Activated gamma-delta T cell (primary cell): Measurements from ENCODE around the gene VIPR1.
A peak's percentile ranks its signal among the peaks of the same experiment; 100 is the strongest.
"Not testable (repeated sequence)": the region's sequence is repeated elsewhere in the genome, so short reads cannot be mapped to it uniquely, and the experiment has no call there.

Experiments used
- DNase-seq: peaks from one replicate; lab custom pipeline; 2025; lab: John Stamatoyannopoulos, UW

The VIPR1 gene

DNA sequence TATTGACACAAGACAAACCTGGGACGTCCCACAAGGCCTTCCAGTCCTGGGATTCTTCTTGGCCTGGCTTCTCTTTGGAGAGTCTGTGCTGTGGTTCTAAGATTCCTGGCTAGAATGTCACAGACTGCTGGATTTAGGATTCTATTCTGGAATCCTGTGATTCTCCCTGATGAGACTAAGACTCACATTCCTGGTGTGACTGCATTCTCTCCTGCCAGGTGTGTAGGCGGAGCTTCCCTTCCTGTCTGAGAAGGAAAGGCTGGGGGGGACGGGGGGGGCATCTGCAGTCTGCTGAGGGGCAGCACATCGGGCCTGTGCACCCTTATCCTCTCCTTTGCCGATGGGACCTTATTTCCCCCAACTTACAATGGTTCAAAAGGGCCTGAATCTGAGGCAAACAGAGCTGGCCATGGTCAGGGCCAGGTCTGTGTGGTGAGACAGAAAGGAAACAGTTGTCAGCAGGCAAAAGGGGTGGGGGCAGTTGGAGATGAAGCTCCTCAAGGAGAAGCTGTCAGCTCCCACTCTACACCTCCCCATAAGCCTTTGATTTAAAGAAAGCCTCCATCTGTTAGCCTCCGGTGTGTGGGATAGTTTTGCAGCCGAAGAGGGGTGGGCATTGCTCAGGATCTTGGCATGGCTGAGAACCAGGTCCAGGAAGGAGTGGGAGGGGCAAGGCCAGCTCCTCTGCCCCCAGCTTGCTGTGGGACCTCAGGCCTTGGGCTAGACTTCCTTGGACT lies 30.9 kb downstream of the VIPR1 start:
- DNase-seq: no peak

DNA sequence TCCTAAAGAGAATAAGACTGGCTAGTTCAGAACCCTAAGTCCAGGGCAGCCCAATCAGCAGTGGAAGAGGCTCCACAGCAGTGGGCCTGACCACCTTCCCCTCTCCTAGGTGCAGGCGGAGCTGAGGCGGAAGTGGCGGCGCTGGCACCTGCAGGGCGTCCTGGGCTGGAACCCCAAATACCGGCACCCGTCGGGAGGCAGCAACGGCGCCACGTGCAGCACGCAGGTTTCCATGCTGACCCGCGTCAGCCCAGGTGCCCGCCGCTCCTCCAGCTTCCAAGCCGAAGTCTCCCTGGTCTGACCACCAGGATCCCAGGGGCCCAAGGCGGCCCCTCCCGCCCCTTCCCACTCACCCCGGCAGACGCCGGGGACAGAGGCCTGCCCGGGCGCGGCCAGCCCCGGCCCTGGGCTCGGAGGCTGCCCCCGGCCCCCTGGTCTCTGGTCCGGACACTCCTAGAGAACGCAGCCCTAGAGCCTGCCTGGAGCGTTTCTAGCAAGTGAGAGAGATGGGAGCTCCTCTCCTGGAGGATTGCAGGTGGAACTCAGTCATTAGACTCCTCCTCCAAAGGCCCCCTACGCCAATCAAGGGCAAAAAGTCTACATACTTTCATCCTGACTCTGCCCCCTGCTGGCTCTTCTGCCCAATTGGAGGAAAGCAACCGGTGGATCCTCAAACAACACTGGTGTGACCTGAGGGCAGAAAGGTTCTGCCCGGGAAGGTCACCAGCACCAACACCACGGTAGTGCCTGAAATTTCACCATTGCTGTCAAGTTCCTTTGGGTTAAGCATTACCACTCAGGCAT lies 33.7 kb downstream of the VIPR1 start:
- DNase-seq: no peak

DNA sequence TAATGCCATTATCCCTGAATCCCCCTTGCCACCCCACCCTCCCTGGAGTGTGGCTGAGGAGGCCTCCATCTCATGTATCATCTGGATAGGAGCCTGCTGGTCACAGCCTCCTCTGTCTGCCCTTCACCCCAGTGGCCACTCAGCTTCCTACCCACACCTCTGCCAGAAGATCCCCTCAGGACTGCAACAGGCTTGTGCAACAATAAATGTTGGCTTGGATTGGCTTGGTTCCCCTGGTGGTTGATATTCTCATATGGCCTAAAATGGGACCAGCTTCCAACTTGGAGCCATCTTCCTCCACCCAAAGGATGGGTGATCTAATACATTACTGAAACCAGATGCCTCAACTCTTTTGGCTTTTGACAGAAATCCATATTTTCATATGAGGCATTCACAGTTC lies 34.9 kb downstream of the VIPR1 start:
- DNase-seq: no peak

DNA sequence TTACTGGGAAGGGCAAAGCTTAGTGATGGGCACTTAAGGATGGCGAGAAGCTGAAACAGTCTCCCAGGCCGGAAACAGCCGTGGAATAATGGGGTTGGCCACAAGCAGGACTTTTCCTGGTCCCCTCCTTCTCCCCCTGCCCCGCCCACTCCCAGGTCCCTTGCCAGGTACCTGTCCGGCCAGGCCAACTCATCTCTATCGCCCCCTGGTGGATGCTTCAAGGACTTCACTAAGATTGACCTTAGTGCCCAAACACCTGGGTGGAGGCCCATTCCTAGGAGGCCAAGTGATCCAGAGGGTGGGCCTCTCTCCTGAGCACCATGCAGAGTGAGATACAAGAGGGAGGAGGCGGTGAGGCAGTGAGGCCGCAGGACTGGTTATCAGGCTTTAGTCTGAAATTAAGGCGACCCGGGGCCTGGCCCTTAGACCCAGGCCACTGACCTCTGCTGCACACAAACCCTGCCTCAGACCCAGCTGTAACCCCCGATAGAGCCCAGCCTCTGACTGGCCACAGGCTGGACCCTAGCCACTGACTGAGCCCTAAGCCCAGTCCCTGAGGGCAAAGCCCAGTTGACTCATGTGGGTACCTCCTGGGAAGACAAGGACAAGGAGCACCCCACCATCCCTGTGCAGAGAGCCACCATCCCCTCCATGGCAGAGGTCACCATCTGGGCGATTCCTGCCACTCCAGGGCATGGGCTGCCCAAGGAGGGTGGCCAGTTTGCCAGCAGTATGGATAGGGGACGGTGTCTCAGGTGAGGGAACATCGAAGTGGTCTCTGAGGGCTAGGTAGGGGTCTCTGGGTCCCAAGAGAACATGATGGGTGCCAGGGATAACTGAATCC lies 37.6 kb downstream of the VIPR1 start:
- no peak for DNase-seq

DNA sequence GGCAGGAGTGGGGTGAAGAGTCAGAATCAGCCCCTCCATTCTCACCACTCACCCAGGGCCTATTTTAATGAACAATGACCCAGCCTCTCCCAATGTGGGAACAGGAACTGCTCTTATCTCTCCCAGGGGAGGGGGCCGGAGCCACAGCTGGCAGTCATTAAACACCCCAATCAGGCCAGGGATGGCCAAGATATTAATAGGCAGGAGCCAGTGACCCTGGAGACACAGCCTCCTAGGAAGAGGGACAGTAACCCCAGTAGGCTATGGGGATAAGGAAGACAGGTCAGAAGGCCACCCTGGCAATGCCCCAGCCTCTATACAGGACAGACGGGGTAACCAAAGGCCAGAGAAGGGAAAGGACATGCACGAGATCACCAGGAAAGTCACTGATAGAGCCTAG lies 38.6 kb downstream of the VIPR1 start:
- DNase-seq: no peak

DNA sequence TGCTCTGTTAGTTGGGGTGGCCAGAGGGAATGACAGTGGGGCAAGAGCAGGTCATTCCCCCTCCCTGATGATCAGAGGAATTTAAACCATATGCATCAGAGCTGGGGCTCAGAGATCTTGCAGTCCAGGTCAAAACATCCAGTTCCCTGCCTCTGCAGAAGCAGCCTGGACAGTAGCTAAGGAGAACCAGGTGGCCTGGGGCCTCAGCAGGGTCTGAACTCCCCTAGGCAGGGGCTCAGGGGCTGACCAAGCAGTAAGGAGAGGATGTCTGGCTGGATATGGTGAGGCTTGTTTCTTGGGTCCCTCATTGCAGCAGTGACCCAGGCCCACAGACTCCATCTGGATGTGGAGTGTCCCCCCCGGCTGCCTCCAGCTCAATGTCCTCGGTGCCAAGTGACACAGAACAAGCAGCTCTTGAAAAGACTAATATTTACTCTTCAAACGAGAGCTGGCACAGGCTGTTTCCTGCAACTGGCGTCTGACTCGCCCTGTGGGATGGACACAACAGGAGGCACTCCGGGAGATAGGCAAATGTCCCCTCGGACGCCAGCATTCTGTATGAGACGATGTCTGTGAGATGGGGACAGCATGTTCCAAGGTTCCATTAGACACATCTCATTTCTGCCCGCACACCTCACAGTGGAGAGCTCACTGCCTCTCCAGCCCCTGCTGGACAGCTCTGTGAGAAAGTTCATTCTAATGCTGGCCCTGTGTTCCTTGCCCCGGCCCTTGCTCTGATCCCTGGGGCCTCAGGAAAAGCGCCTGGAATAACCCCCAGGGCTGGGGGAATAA lies 42.2 kb downstream of the VIPR1 start:
- DNase-seq: no peak

DNA sequence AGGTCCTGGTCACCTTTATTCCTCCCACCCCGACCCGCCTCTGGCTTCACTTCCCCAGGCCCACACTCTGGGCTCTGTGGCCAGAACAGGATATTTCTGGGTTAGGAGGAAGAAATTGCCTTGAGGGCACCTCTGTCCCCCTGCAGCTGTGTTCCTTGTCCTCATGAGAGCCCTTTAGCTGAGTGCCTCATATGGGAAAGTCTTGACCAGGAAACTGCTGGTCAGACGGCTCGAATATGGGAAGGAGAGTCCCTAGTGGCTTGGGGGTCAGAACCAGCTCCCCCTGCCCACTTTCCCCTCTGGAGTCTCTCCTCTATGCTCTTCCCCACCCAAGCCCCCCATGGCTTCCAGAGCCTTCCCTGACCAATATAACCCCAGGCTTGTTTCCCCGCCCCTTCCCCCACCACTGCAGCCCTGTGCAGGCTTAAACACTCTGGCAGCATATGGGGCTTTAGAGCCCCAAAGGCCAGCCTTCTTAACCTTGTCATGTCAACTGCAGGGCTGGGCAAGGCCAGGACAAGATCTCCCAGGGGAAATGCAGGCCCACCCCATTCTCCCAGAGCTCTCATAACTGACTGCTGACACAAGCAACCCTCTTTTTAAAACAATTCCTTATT lies 42.9 kb downstream of the VIPR1 start:
- no peak for DNase-seq

DNA sequence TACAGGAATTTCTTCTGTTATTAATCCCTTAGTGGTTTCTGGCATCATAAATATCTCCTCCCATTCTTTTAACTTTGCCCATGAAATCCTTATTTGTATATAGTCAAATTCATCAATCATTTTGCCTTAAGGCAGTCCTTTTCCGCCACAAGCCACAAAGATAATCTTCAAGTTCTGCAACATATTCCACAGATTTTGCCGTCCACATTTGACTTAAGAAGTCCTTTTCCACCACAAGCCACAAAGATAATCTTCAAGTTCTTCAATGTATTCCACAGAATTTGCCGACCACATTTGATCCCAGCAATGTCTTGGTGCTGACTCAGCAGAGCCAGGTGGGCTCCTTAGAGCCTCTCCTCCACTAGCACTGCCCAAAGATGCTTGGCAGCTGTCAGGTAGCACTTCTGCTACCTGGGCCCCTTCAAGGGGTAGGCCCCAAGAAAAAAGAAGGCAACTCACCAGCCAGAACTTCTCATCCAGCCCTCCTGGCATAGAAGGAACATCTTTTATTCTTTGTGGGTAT lies 44.3 kb downstream of the VIPR1 start:
- DNase-seq: no peak

DNA sequence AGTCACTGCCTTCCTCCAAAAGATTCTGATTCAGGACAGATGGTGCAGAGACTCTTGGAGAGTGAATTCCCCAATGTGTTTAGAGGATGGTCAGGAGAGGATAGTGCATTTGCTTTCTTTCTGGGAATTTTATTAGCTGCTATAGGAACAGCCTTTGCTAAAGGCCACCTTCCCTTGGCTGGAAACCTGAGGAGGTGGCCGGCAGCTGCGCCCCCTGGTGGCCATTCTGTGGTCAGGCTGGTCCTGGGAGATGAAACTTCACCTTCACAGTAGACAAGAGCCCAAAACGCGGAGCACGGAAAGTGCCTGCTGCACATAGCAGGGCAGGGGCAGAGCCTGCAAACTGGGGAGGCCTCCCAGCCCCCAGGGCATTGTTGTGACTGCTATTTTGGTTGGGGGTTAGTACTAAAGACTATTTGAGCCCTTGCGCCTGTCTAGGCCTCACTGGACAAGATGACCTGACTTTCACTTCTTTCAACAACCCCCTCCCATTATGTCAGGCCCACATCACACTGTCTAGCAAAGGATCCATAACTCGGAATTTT lies 45.0 kb downstream of the VIPR1 start:
- DNase-seq: peak; percentile 28

DNA sequence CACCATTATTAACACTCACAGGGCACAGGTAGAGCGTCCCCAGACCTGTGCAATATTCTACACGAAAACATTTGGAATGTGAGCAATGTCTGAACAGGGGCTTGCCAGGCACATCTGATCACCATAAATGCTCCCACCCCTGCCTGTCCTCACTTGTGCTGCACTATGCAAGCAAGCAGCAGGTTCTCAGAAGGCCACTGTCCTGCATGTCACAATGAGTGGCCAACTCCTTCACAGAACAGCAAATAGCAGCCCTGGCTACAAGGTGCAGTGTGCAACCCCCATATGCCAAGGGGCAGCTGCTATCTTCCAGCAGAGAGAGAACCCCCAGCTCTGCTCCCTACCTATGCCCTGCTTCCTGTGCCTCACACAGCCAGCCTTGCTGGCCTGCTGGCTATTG lies 46.7 kb downstream of the VIPR1 start:
- DNase-seq: no peak

DNA sequence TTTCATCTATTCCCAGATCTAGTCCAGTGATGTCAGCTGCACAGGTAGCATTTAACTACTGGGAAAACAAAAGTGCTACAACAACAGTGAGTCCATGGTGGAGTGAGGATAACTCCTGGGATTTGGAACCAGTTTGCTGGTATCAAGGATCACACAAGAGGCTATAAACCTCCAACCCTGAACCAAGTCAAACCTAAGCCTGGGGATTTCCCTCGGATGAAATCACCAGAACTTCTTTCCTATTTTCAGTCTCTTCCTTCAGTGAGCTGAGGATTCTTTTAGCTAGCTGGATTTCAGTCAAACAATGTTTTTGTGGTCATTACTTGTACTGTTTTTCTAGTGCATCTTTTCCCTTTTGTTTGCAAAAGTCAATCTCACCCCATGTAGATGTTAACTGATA lies 47.8 kb downstream of the VIPR1 start:
- DNase-seq: no peak

DNA sequence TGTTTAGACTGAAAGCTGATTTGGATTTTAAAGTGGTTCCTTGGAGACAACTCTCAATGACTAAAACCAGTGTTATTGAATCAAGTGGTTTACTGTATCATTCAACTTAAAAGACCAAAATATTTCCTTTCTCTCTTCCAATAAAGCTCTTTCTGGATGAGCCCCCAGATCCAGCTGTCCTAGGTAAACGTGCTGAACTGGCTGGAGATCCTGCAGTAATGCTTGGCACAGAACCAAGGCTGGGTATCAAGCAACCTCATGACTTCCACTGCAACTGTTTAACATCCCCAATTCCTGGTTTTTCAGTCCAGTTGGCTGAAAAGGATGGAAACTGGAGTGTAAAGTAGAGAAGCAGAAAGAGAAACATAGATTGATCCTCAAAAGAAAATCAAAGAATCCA lies 50.4 kb downstream of the VIPR1 start:
- no peak for DNase-seq

DNA sequence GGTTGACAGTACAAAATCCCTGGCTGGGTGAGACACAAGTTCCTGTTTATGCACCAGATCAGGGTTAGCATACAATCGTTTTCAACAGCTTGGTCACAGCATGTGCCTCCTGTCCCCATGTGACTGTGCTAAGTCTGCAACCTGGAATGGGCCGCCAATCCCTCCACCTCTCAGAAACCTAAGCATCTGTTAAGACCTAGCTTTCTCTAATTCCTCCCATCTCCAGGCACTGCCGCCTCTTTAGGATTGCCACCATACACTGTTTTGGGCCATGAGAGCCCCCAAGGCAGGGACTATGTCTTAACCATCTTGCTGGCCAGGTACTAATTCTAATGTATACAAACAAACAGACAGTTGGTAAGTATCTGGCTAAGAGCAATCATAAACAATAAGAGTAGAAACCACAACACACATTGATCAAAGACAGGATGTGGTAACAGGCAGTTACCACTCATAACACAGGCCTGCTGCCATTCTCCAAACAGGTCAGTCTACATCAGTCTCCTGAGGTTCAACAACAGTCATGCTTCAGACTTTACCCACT lies 53.7 kb downstream of the VIPR1 start:
- no peak for DNase-seq

DNA sequence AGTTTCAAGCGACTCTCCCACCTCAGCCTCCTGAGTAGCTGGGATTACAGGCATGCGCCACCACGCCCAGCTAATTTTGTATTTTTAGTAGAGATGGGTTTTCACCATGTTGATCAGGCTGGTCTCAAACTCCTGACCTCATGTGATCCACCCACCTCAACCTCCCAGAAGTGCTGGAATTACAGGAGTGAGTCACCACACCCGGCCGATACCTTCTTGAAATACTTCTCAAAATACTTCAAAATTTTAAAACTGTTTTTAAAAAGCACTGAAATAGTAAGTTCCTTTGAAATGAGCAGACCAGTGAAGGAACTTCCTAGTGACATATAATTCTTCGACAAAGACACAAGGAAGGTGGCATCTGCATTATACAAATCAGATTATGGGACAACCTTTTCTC lies 54.4 kb downstream of the VIPR1 start:
- not testable (repeated sequence) for DNase-seq

DNA sequence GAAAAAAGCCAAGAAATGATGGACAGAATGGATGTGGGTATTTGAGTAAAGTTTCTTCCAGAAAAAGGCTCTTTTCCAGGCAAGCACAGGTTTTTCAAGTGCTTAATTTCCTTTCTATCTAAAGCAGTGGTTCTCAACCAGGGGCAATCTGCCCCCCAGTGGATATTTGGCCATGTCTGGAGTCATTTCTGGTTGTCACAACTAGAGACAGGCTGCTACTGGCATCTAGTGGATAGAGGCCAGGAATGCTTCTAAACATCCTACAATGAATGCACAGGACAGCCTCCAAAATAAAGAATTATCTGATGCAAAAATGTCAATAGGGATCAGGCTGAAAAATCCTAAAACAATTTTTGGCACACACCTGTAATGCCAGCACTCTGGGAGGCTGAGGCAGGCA lies 55.4 kb downstream of the VIPR1 start:
- DNase-seq: no peak

DNA sequence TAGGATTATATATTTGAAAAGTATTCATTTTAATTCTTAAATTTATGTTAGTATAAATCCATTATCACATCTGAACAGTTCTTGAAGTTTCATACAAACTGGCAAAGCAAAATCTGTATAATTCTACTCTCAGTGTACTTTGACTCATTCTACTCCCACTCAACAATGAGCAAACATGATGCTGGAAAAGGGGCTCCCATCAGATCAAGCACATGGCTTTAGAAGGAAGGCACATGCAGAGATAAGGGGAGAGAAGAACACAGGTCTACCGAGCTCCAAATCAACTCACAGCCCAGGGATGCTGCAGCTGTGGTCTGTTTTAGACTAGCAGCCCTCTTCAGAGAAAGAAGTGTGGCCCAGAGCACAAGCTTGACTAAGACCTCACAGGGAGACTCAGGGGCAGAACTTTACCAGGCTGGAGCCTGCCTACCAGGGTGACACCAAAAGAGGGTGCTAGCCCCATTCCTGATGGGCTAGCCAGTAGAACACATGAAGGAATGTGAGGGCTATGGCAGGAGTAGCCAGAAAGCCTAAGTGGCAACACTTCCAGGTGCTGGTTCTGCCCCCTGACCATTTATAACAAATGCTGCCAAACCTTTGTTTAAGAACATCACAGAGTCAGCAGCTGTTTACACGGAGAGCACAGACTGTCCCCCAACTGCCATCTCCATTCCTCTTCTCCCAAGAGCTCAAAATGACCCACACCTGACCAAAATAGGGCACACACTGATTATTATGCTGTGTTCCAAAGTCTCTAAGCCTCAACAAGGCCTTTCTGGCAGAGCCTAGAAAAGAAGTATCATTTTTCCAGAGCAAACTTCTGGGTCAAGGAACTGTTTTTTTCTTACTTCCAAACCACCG lies 59.8 kb downstream of the VIPR1 start:
- DNase-seq: no peak

DNA sequence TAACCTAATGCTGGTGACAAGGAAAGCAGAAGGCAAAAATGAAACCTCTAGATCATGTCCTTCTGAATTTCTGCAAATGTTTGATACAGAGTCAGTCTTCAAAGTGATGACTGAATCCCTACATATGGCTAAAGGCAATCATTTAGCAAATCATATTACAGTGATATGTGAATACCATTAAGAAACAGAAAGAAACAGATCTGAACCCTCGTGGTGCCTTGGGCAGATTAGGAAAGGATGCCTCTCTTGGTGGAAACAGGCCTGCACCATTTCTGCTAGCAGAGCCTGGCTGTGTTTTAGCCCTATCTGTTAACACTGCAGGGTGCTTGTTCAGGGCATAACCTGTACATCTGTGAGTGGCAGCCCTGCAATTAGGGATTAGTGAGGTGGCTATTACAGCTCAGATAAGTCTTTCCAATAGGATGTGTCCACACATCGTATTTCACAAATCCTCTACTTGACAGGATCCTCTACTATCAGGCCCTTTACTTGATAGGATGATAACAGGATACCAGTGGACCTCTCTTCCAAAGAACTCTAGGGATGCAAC lies 67.2 kb downstream of the VIPR1 start:
- DNase-seq: no peak

DNA sequence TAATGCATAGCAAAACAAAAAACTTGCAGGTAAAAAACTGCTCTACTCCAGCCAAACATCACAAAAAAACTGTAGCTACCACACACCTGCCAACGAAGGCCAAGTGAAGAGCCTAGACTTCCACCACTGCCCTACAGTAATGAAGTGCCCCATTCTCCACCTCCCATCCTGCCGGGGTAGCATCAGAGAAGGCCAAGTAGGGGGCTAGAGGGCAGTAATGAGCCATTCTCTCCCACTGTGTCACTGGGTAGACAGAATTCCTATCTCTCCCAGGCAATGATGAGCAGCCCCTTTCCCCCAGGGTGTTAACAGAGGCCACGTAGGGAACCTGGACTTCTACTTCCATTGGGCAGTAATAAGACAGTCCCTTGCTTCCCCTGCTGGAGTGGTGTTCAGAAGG lies 69.8 kb downstream of the VIPR1 start:
- DNase-seq: no peak

DNA sequence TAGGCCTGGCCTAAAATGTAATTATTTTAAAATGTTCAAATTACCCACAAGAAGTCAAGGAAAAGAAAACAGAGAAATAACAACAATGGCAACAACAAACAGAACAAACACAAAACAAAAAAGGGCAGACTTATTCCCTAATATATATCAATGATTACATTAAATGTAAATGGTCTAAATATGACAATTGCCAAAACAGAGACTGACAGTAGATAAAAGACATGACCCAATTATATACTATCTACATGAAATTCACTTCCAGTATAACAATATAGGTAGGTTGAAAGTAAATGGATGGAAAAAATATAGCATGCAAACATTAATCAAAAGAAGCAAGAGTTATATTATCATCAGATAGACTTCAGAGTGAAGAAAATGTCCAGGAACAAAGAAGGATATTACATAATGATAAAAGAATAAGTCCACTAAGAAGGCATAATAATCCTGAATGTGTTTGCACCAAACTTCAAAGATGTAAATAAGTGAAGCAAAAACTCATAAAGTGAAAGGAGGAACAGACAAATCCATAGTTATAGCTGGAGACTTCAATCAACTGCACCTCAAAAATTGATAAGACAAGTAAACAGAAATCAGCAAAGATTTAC lies 72.8 kb downstream of the VIPR1 start:
- no peak for DNase-seq
